ENCODE data around the gene ARHGAP22. TPM values are rescaled to one million over a fixed set of nuclear protein-coding genes. Genes with fewer than 3 reads are reported as not detected.

The ARHGAP22 gene
- total RNA-seq (not detected), total RNA-seq (0 to 3.0 (median 0.40) reads per million in 172 experiments)
- 0.95 TPM for polyA plus RNA-seq (2013, experiment 1 of 2)
- 0.76 TPM for polyA plus RNA-seq (2013, experiment 2 of 2)

DNA sequence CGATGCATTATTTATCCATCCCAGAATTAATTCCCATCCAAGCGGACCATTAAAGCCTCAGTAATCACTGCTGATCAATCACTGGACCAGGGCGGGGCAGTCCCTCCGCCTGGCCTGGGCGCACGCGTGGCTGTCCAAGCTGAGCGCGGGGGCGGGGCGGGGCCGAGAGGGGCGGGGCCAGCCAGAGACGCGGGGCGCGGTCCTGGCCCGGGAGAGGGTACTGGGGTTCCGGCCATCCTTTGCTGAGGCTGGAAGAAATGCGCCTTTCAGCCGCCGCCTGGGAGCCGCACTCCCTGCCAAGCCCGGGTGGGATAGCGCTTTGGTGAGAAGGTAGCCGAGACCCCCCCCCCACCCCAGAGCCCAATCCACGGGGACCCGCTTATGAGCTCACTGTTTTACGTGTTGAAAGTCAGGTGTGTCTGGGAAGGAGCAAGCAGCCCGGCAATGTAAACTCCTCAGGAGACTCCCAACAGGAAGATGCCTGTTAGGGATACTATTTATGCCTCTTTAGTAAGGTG, at the start of gene ARHGAP22:
Gene ARHGAP22, minus strand, starts transcription at position 83 of the 518 bp plus-strand sequence. CDS start 277 bp downstream, outside the sequence.
- peaks cover 19 to 31% of the 10 kb centered on the region in 2 experiments for H3K27me3 ChIP-seq (ENCODE audit: control insufficient read depth in 1 of 2, insufficient read depth in 2 of 2, low read length in 2 of 2)
- no peak within 1 kb of the TSS for H3K27ac ChIP-seq (ENCODE audit: low read depth in 1 of 2, low read length in 2 of 2)
- DNase-seq: peak in 1 of 14 experiments; percentile 30
- ChIA-PET CTCF (no interaction called here), POLR2A (no interaction called here)
- Mint-ChIP-seq H3K36me3 (ENCODE audit: low read depth) (no peaks in the 10 kb centered on the region), H3K4me1 (ENCODE audit: low read depth) (no peaks in the 10 kb centered on the region), H3K9me3 (no peaks in the 10 kb centered on the region), H3K4me3 (no peak within 1 kb of the TSS), H3K27me3 (peaks cover 46% of the 10 kb centered on the region), H3K27ac (no peak within 1 kb of the TSS)
- H3K4me1 ChIP-seq (ENCODE audit: insufficient read depth, low read length): peaks cover 6% of the 10 kb centered on the region
- no peaks in the 10 kb centered on the region for H3K9me3 ChIP-seq (ENCODE audit: control insufficient read depth in 1 of 2, insufficient read depth in 1 of 2, low read length in 2 of 2)
- TF ChIP-seq, protein P1, sequence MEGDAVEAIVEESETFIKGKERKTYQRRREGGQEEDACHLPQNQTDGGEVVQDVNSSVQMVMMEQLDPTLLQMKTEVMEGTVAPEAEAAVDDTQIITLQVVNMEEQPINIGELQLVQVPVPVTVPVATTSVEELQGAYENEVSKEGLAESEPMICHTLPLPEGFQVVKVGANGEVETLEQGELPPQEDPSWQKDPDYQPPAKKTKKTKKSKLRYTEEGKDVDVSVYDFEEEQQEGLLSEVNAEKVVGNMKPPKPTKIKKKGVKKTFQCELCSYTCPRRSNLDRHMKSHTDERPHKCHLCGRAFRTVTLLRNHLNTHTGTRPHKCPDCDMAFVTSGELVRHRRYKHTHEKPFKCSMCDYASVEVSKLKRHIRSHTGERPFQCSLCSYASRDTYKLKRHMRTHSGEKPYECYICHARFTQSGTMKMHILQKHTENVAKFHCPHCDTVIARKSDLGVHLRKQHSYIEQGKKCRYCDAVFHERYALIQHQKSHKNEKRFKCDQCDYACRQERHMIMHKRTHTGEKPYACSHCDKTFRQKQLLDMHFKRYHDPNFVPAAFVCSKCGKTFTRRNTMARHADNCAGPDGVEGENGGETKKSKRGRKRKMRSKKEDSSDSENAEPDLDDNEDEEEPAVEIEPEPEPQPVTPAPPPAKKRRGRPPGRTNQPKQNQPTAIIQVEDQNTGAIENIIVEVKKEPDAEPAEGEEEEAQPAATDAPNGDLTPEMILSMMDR (IDR thresholded peaks at IDR 0.05): no peak
- intact Hi-C loops (cut with DNase I, micrococcal nuclease): loop anchor here in 1 of 2 experiments (5.0 kb wide), 1 partner anchor 243 kb away; no protein-coding TSS in a partner anchor
- no peak for ATAC-seq (ENCODE audit: poor library complexity)
- H3K36me3 ChIP-seq (ENCODE audit: insufficient read depth, low read length): no peaks in the 10 kb centered on the region
- no peak within 1 kb of the TSS for H3K4me3 ChIP-seq (ENCODE audit: low read length)

- H3K9me3 Mint-ChIP-seq: no peaks in the 10 kb centered on the region
- intact Hi-C loops (cut with DNase I, micrococcal nuclease): no loop called here
- no peak overlapping the region for H3K27ac Mint-ChIP-seq
These were observed 49.2 kb upstream of the ARHGAP22 start for GRCh38 chr10:48653944-48654698.

GRCh38 chr10:48653347-48653746, 48.5 kb upstream of the ARHGAP22 start:
- no peak overlapping the region for H3K27ac Mint-ChIP-seq
- Histone ChIP-seq H3K4me3 (ENCODE audit: low read length) (no peak overlapping the region), H3K9me3 (ENCODE audit: control insufficient read depth in 1 of 2, insufficient read depth in 1 of 2, low read length in 2 of 2) (peaks cover 0 to 15% of the 10 kb centered on the region in 2 experiments), H3K27ac (ENCODE audit: low read depth in 1 of 2, low read length in 2 of 2) (no peak overlapping the region), H3K27me3 (ENCODE audit: control insufficient read depth in 1 of 2, insufficient read depth in 2 of 2, low read length in 2 of 2) (peaks cover 9 to 10% of the 10 kb centered on the region in 2 experiments), H3K4me1 (ENCODE audit: insufficient read depth, low read length) (peaks cover 19% of the 10 kb centered on the region), H3K36me3 (ENCODE audit: insufficient read depth, low read length) (no peaks in the 10 kb centered on the region)
- TF ChIP-seq, protein P1 (IDR thresholded peaks at IDR 0.05): no peak
- intact Hi-C loops (cut with DNase I, micrococcal nuclease): no loop called here
- H3K9me3 Mint-ChIP-seq: no peaks in the 10 kb centered on the region
- peaks cover 35% of the 10 kb centered on the region for H3K27me3 Mint-ChIP-seq
- CTCF ChIA-PET: no interaction called here
- DNase-seq (no peak), ATAC-seq (ENCODE audit: poor library complexity) (no peak)
- H3K4me3 Mint-ChIP-seq: no peak overlapping the region
- POLR2A ChIA-PET: no interaction called here
- H3K4me1 Mint-ChIP-seq (ENCODE audit: low read depth): peaks cover 5% of the 10 kb centered on the region
- H3K36me3 Mint-ChIP-seq (ENCODE audit: low read depth): no peaks in the 10 kb centered on the region

More at GRCh38 chr10:48653944-48654698, 49.2 kb upstream of the ARHGAP22 start:
- Mint-ChIP-seq H3K27me3 (peaks cover 33% of the 10 kb centered on the region), H3K4me1 (ENCODE audit: low read depth) (peaks cover 5% of the 10 kb centered on the region), H3K36me3 (ENCODE audit: low read depth) (no peaks in the 10 kb centered on the region), H3K4me3 (no peak overlapping the region)
- DNase-seq (no peak), ATAC-seq (ENCODE audit: poor library complexity) (no peak)
- H3K27me3 ChIP-seq (ENCODE audit: control insufficient read depth in 1 of 2, insufficient read depth in 2 of 2, low read length in 2 of 2): peaks cover 9 to 10% of the 10 kb centered on the region in 2 experiments
- TF ChIP-seq, protein P1 (IDR thresholded peaks at IDR 0.05): no peak
- H3K4me3 ChIP-seq (ENCODE audit: low read length): no peak overlapping the region
- peaks cover 19% of the 10 kb centered on the region for H3K4me1 ChIP-seq (ENCODE audit: insufficient read depth, low read length)
- ChIA-PET CTCF (no interaction called here), POLR2A (no interaction called here)
- no peak overlapping the region for H3K27ac ChIP-seq (ENCODE audit: low read depth in 1 of 2, low read length in 2 of 2)
- peaks cover 0 to 21% of the 10 kb centered on the region in 2 experiments for H3K9me3 ChIP-seq (ENCODE audit: control insufficient read depth in 1 of 2, insufficient read depth in 1 of 2, low read length in 2 of 2)
- H3K36me3 ChIP-seq (ENCODE audit: insufficient read depth, low read length): no peaks in the 10 kb centered on the region
